Measurements from ENCODE around the gene PRMT9. TPM values are rescaled to one million over a fixed set of nuclear protein-coding genes. Genes with fewer than 3 reads are reported as not detected.

The PRMT9 gene
- total RNA-seq, 4 donors from 2014 or later: 0.60 to 17.1 (median 4.8) TPM

GRCh38 chr4:147605499-147605898 lies 78.5 kb downstream of the PRMT9 start:
- no peak for DNase-seq
- TF ChIP-seq POLR2AphosphoS5 (IDR thresholded peaks at IDR 0.05): no peak
- TF ChIP-seq POLR2A (IDR thresholded peaks at IDR 0.05): no peak
- TF ChIP-seq CTCF (IDR thresholded peaks at IDR 0.05): no peak
- TF ChIP-seq EP300 (IDR thresholded peaks at IDR 0.05; ENCODE audit: low read depth): no peak
- intact Hi-C loops (cut with DNase I; ENCODE audit: low total_unique reads): no loop called here
- Histone ChIP-seq H3K27me3 (peaks cover 4% of the 10 kb centered on the region), H3K4me3 (no peak overlapping the region), H3K4me1 (no peaks in the 10 kb centered on the region), H3K9me3 (no peaks in the 10 kb centered on the region), H3K36me3 (no peaks in the 10 kb centered on the region), H3K27ac (no peak overlapping the region)
- in situ Hi-C loops (cut with MboI; ENCODE audit: low pct_ligation_motif_present in 1 of 4, low pct_unique_long_range_greater_than_20kb in 1 of 4, low sequenced_read_pairs in 3 of 4): no loop called here

- H3K27me3 ChIP-seq: no peaks in the 10 kb centered on the region
- WGBS, 2 donors (ENCODE audit: low coverage in 1 of 2): 60 to 72% methylated on average over 2 to 3 of the region's 3 CpGs
- no peaks in the 10 kb centered on the region for H3K9me3 ChIP-seq
- DNase-seq: no peak
- H3K36me3 ChIP-seq: no peaks in the 10 kb centered on the region
- intact Hi-C loops (cut with DNase I; ENCODE audit: low total_unique reads): no loop called here
- TF ChIP-seq EP300 (IDR thresholded peaks at IDR 0.05; ENCODE audit: low read depth) (no peak), POLR2AphosphoS5 (IDR thresholded peaks at IDR 0.05) (no peak), CTCF (IDR thresholded peaks at IDR 0.05) (no peak), POLR2A (IDR thresholded peaks at IDR 0.05) (no peak)
- no peaks in the 10 kb centered on the region for H3K4me1 ChIP-seq
- in situ Hi-C loops (cut with MboI; ENCODE audit: low pct_ligation_motif_present in 1 of 4, low pct_unique_long_range_greater_than_20kb in 1 of 4, low sequenced_read_pairs in 3 of 4): loop anchor here in 3 of 4 donors (25.0 kb wide), 2 partner anchors 437 to 587 kb away; no protein-coding TSS in a partner anchor
- no peak overlapping the region for H3K27ac ChIP-seq
- no peak overlapping the region for H3K4me3 ChIP-seq
Observed at GRCh38 chr4:147599769-147600168, 84.2 kb downstream of the PRMT9 start.

- Histone ChIP-seq H3K9me3 (no peaks in the 10 kb centered on the region), H3K36me3 (no peaks in the 10 kb centered on the region), H3K27ac (no peak overlapping the region), H3K4me1 (no peaks in the 10 kb centered on the region), H3K4me3 (no peak overlapping the region), H3K27me3 (no peaks in the 10 kb centered on the region)
- DNase-seq: no peak
- in situ Hi-C loops (cut with MboI; ENCODE audit: low pct_ligation_motif_present in 1 of 4, low pct_unique_long_range_greater_than_20kb in 1 of 4, low sequenced_read_pairs in 3 of 4) (loop anchor here in 3 of 4 donors (25.0 kb wide), 2 partner anchors 437 to 587 kb away; no protein-coding TSS in a partner anchor), intact Hi-C loops (cut with DNase I; ENCODE audit: low total_unique reads) (no loop called here)
- TF ChIP-seq CTCF (IDR thresholded peaks at IDR 0.05) (no peak), POLR2AphosphoS5 (IDR thresholded peaks at IDR 0.05) (no peak), EP300 (IDR thresholded peaks at IDR 0.05; ENCODE audit: low read depth) (no peak), POLR2A (IDR thresholded peaks at IDR 0.05) (no peak)
- WGBS, 2 donors (ENCODE audit: low coverage in 1 of 2): 86 to 90% methylated on average over 1 of the region's 1 CpG
Observed at GRCh38 chr4:147599206-147599605, 84.8 kb downstream of the PRMT9 start.

- H3K27ac ChIP-seq: no peak overlapping the region
Observed at GRCh38 chr4:147597561-147597960, 86.4 kb downstream of the PRMT9 start.

More at GRCh38 chr4:147597561-147597960, 86.4 kb downstream of the PRMT9 start:
- Histone ChIP-seq H3K4me1 (no peaks in the 10 kb centered on the region), H3K9me3 (no peaks in the 10 kb centered on the region), H3K4me3 (no peak overlapping the region), H3K36me3 (no peaks in the 10 kb centered on the region), H3K27me3 (no peaks in the 10 kb centered on the region)
- no peak for DNase-seq
- TF ChIP-seq POLR2AphosphoS5 (IDR thresholded peaks at IDR 0.05) (no peak), EP300 (IDR thresholded peaks at IDR 0.05; ENCODE audit: low read depth) (no peak), POLR2A (IDR thresholded peaks at IDR 0.05) (no peak), CTCF (IDR thresholded peaks at IDR 0.05) (no peak)
- WGBS, 2 donors (ENCODE audit: low coverage in 1 of 2): 76 to 81% methylated on average over 2 of the region's 2 CpGs
- intact Hi-C loops (cut with DNase I; ENCODE audit: low total_unique reads): no loop called here
- in situ Hi-C loops (cut with MboI; ENCODE audit: low pct_ligation_motif_present in 1 of 4, low pct_unique_long_range_greater_than_20kb in 1 of 4, low sequenced_read_pairs in 3 of 4): loop anchor here in 3 of 4 donors (25.0 kb wide), 2 partner anchors 435 to 585 kb away; no protein-coding TSS in a partner anchor
